GM21737 (cell line): ENCODE data around the gene LRRTM4.
"Not testable (repeated sequence)": the region's sequence is repeated elsewhere in the genome, so short reads cannot be mapped to it uniquely, and the experiment has no call there.

Experiments
- ATAC-seq: cut with Tn5 transposase; IDR thresholded peaks from one replicate; pipeline ENCODE4 v1.9.1; 2021; ENCODE audit warnings: mild to moderate bottlenecking, moderate library complexity; ENCODE audit not compliant: unreplicated experiment

Gene LRRTM4

DNA sequence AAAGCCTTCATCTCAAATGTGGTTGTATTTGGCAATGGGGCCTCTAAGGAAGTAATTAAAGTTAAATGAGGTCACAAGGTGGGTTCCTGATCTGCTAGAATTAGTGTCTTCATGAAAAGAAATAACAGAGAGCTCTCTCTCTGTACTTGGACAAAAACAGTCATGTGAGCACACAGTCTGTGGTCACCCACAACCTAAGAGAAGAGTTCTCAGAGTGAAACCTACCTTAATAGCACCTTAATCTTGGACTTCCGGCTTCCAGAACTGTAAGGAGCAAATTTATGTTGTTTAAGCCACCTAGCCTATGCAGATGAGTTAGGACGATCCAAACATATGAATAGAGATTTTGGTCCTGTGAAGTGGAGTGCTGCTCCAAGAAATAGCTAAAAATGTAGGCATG is 758.9 kb downstream of the LRRTM4 start:
- ATAC-seq = no peak

DNA sequence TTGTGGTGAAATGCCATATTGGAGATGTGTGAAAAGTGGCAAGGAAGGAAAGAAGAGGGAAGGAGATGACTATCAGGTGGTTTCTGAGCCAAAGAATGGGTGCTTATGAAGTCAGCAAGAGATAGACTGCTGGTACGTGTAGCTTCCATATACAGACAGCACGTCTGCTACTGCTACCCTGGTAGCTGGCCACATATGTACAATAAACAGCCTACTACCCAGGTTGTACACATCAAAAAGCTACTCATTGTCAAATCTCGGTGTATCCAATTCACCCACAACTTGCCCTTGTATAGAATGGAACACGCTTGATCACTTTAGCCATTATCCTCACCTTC is 761.8 kb downstream of the LRRTM4 start:
- no peak for ATAC-seq

DNA sequence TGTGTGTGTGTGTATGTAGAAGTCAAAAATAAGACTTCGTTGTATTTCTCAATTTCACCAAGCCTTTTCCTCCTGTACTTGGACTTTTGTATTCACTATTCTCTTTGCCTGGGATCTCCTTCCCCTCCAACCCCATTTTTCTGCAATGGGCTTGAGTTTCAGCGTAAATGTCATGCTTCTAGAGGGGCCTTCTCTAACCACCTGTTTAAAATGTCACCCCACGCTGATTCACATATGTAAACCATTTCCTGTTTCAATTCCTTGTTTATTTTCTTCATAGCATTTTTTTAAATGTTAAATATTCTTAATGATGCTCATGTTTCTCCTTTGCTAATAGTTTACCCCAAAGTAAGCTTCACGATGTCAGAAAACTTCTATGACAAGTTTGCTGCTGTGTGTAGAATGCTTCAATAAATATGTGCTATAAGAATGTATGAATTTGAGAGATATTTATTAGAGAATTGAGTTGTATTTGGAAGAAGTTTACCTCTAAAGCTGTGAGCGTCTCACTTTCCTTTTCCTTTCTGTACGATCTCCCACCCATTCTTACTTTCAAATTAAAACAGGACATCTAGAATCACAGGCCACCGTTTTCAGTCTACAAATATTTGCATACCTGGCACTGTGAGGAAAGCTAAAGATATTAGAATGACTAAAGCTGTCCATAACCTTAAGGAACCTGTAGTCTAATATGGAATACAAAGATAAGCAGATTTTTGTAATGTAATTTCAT is 762.4 kb downstream of the LRRTM4 start:
- ATAC-seq = no peak

DNA sequence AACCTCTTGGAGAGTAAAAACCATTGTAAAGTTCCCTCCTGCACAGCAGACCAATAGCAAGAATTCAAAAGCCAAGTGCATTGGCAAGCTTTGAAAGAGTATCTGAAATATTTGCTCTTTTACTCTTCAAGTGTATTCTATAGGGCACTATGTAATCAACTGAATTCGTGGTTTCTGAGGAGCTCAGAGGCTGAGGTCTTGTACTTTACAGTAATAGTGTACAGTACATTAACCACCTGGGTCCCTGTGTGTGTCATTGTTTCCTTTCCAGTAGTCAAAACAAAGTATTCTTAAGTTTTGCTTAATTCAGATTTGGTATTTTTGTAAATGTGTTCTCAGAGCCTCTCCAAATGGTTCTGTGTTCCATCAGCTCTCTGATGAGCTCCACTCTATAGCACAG is 769.7 kb downstream of the LRRTM4 start:
- no peak for ATAC-seq

DNA sequence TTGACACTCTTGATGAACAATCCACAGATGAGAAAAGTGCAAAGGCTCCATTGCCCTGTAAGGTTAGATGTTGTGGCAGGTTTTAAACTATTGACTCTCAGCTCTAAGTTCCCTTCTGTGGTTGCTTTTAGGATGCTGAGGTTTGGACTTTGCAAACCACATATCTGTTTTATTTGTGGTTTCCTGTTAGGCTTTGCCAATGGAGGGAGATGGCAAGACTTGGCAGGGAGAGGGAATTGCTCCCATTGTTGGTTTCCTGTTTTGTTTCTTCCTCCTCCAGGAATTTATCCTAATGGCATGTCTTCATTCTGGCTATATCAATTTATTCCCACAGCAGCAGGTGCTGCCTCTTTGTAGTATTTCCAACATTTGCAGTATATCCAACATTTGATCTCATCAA is 772.3 kb downstream of the LRRTM4 start:
- ATAC-seq = no peak

DNA sequence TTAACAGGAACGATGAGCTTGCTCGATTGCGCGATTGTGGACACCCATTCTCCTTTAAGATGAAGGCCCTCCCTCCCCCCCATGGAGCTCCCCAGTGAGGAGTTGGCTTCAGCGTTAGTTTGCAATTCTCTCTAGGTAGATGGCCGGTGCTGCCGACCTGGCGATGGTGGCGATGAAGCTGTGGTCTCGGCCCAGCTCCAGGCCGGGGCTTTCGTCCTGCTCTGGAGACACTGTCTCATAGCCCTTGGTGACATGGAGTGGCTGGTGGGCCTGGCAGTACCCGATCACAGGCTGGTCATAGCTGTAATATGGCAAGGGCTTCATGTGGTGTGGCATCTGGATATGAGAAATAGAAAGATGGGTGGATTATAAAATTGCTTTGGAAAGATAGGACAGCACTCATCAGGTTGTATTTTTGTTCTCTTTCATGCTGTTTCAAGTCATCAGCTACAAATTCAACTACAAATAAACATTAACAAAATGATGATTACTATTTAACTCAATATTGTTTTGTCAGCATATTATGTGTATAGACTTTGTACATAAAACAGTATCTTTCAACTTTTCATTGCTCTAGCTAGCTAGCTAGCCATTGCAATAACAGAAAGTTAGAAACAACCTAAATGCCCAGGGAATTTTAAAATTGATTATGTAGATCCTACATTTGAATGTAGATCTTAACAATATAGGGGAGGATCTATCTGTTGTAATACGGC is 773.4 kb downstream of the LRRTM4 start:
- no peak for ATAC-seq

DNA sequence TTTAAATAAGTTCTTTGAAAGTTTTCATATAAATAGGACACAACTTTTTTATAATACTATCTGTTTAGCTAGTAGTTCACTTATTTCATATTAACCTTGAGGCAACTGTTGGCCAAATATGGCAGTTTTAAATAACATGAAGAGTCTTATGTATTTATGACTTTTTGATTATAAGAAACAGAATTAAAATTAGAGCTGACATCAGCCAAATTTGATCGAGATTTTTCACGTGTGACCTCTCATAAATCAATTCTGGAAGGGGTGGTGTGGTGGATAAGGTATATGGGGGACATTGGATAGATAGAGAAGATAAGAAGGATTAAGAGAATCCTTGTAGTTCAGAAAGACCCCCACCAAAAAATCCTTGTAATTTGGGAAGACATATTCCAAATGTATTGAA is 776.6 kb downstream of the LRRTM4 start:
- no peak for ATAC-seq

DNA sequence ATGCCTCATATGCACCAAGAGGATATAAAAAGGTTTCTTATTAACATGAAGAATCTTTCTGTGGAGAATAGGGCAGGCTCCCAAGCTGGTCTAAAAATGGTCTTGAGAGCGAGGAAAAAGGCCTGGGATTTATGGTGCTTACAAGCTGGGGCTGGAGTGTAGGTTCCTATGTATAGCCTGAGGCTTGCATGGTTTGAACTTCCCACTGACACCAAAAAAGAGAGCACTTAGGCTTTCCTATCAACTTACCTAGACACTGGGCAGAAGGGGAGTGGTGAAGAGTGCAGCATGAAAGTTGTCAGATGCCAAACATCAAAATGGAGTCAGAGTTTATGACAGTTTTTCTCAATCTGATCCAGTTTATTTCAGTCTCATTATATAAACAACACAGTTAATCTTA is 784.6 kb downstream of the LRRTM4 start:
- no peak for ATAC-seq

DNA sequence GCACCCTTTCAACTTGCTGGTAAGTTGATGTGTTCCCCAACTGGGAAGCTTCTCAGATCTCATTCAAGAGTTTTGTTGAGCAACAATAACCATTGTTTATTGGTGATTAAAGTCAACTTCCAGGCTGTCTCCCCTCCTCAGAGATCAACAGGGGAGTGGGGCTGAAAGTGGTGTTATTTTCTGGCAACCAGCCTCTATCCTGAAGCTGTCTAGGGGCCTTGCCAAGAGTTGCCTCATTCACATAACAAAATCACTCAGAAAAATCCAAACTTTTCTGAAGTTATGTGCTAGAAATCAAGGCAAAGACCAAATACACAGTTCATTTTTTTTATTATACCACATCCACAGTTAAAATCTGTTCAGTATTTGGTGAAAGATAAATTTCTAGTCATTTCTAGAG is 788.4 kb downstream of the LRRTM4 start:
- ATAC-seq = no peak

DNA sequence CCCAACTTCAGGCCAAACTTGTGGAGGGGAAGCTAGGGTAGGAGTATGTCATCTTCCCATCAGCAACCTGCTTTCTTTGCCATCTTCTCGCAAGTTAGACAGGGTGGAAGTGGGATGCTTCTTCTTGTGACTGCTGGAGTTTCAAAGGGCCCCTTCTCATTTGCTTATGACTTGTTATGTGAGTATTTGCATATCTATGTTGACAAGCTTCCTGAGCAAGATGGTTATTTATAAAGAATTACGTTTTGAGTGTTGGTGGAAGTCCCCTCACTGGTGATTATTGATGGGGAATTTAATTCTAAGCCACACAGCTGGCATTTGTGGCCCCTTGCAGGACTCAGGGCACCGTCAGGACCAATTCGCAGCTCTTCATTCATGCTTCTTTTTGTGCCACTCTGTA is 791.0 kb downstream of the LRRTM4 start:
- no peak for ATAC-seq

DNA sequence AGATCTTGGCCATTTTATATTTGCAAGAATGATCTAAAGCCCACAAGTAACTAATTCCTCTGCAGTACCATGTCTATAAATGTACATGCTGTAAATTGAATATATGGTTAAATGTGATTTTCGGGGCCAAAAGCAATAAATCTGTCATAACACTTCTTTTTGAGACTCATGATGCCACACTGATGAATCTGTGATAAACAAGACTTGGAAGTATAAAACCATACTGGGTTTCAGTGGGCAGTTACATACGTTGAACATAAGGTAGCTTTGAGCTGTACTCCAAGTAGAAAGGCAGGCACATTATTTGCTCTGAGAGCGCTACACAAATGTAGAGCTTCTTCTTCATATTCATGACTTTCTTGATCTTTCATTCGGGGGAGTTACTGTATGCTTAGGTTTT is 792.2 kb downstream of the LRRTM4 start:
- ATAC-seq = no peak

DNA sequence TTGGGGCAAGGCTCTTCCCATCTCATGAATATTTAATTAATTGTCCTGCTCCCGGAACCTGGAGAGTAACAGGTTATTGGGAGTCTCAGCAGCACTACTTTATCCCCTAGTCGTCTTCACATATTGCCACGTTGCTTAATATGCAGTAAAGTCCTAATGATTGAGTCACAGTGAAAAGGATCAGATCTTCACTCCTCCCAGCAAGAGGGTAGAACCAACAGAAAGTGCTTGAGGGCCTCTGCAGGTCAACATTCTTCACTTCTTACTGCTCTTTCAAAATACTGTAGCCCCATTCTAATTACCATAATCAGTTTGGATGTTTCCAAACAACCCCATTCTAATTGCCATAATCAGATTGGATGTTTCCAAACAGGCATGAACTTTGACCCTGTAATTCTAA is 801.0 kb downstream of the LRRTM4 start:
- ATAC-seq = no peak

DNA sequence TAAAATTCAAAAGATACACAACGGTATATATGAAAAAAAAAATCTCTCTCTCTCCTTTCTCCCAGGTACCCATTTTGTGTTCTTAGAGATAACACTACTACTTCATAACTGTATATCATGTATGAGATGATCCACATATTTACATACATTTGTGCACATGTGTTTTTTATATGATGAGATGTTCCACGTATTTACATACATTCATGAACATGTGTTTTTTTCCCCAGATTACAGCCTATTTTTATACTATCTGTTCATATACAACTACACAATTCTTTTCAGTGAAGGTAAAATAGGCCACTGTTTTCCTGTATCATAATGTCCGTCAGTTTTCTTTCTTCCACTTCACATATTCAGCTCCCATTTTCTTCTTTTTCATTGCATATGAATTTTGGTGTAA is 808.9 kb downstream of the LRRTM4 start:
- no peak for ATAC-seq

DNA sequence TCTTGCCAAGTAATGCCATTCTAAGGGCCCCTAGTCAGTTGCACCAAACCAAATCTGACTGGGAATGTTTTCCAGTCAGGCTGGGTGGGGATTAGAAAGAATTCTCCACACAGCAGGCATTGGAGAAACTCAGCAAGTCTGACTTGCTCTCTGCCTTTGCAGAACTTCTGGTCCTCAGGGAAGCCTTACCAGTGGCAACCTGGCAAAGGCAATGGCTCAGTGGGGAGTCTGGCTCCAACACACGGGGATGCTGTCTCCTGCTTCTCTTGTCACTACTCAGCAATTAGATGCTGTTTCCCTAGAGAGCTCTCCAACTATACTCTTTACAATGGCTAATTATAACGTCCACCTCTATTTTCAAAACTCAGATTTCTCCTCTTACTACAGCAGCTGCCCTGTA is 810.7 kb downstream of the LRRTM4 start:
- no peak for ATAC-seq

DNA sequence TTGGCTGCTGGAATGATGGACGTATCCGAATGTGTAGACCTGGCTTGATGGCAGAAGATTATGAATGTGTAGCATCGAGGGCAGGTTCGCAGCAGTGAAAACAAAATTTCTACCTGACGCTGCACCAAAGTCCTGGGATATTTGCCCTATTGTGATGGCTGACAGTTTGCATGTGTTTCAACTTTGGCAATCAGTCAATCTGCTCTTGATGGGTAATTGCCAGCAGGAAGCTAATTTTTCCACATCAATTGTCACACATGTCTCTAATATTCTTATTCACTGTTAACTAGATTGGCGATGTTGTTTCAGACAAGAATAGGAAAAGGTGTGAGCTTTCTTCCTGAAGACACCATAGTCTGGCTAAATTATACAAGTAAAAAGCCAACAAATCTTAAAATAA is 821.3 kb downstream of the LRRTM4 start:
- ATAC-seq = no peak

DNA sequence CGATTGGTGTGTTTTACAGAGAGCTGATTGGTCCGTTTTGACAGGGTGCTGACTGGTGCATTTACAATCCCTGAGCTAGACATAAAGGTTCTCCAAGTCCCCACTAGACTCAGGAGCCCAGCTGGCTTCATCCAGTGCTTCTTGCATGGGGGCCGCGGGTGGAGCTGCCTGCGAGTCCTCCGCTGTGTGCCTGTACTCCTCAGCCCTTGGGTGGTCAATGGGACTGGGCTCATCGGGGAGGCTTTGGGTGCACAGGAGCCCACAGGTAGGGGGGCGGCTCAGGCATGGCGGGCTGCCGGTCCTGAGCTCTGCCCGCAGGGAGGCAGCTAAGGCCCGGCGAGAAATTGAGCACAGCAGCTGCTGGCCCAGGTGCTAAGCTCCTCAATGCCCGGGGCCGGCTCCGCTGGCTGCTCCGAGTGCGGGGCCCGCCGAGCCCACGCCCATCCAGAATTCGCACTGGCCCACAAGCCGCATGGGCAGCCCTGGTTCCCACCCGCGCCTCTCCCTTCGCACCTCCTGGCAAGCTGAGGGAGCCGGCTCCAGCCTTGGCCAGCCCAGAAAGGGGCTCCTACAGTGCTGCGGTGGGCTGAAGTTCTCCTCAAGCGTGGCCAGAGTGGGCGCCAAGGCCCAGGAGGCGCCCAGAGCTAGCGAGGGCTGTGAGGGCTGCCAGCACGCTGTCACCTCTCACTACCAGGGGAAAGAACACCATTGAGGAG is 824.0 kb downstream of the LRRTM4 start:
- ATAC-seq = not testable (repeated sequence)
